Smooth muscle cell (in vitro differentiated cells): ENCODE measurements around the gene SEMA3B. TPM values are rescaled to one million over a fixed set of nuclear protein-coding genes. Genes with fewer than 3 reads are reported as not detected.

Experiments
- DNase-seq: peaks from one replicate; lab custom pipeline; 2025; ENCODE audit not compliant: unreplicated experiment; lab: John Stamatoyannopoulos, UW
- H2AFZ ChIP-seq: fragments of 200-600 bp; sonication (generic); 2 replicates; pipeline ENCODE4 v1.6.0; 2016; ENCODE audit warnings: antibody characterized with exemption, low read depth, mild to moderate bottlenecking
- H3F3A ChIP-seq: fragments of 200-600 bp; sonication (generic); 2 replicates; pipeline ENCODE4 v1.6.0; 2017; ENCODE audit warnings: antibody characterized with exemption, low read depth
- H3K27ac ChIP-seq: fragments of 200-600 bp; sonication (generic); 2 replicates; pipeline ENCODE4 v1.5.1; 2016; ENCODE audit warnings: low read depth, mild to moderate bottlenecking
- H3K27me3 ChIP-seq: fragments of 200-600 bp; sonication (generic); 2 replicates; pipeline ENCODE4 v1.6.1; 2016; ENCODE audit warnings: low read depth, mild to moderate bottlenecking
- H3K36me3 ChIP-seq: fragments of 200-600 bp; sonication (generic); 2 replicates; pipeline ENCODE4 v1.5.1; 2016; ENCODE audit warnings: low read depth
- H3K4me1 ChIP-seq: fragments of 200-600 bp; sonication (generic); 2 replicates; pipeline ENCODE4 v1.5.1; 2016; ENCODE audit warnings: low read depth
- H3K4me2 ChIP-seq: fragments of 200-600 bp; sonication (generic); 2 replicates; pipeline ENCODE4 v1.6.0; 2016; ENCODE audit warnings: mild to moderate bottlenecking
- H3K4me3 ChIP-seq: fragments of 200-600 bp; sonication (generic); 2 replicates; pipeline ENCODE4 v1.5.1; 2016; ENCODE audit warnings: mild to moderate bottlenecking
- H3K79me2 ChIP-seq: fragments of 200-600 bp; sonication (generic); 2 replicates; pipeline ENCODE4 v1.6.0; 2016; ENCODE audit warnings: low read depth, mild to moderate bottlenecking
- H3K9ac ChIP-seq: fragments of 200-600 bp; sonication (generic); 2 replicates; pipeline ENCODE4 v1.6.0; 2016; ENCODE audit warnings: low read depth
- H3K9me3 ChIP-seq: fragments of 200-600 bp; sonication (generic); replicated peaks from 2 replicates; pipeline ENCODE4 v1.5.1; 2016; ENCODE audit warnings: low read depth
- H4K20me1 ChIP-seq: fragments of 200-600 bp; sonication (generic); 2 replicates; pipeline ENCODE4 v1.6.0; 2016; ENCODE audit warnings: low read depth
- CTCF ChIP-seq: fragments of 200-600 bp; sonication (generic); IDR thresholded peaks from 2 replicates; pipeline ENCODE4 v1.5.1; 2017; ENCODE audit warnings: borderline replicate concordance, mild to moderate bottlenecking, antibody characterized with exemption; ENCODE audit not compliant: insufficient read depth, poor library complexity, severe bottlenecking
- WGBS: methylation state at CpG from one replicate; pipeline ENCODE4 v1.1.7; 2016; ENCODE audit warnings: low lambda C conversion rate; 5-methylcytosine and 5-hydroxymethylcytosine counted together
- polyA plus RNA-seq: library from polyadenylated mRNA; unstranded; fragments of >200 nt; fragmentation: Nextera tagmentation; extraction: Ambion mirVana; gene quantifications from 2 replicates; pipeline ENCODE4 v1.2.1, GENCODE V29; 2016
- total RNA-seq: library from RNA; depleted of rRNA; stranded (reverse); fragments of >200 nt; gene quantifications from 2 replicates; pipeline ENCODE4 v1.2.3, GENCODE V29; 2014

The SEMA3B gene
- total and polyA plus RNA-seq, 2 experiments from 2014 or later = 26.3 to 48.3 TPM

DNA sequence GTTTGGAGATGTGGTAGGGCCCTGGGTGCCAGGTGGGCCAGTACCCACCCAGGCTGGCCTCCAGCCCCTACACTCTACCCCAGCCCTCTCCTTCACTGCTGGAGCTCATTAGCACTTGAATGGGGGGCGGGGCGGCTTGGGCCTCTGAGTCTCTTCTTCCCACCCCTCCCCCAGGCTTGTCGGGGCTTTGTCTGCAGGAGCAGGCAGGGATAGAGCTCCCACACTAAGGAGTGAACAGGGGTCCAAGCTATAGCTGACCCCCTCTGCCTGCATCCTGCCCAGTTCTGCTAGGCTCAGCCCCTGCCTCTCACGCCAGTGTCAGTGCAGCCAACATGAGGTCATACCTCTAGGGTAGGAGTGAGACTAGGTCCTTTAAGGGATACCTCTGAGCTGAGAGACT is 27.8 kb upstream of the SEMA3B start:
- Histone ChIP-seq H3K27ac (peak overlapping the region; percentile 93), H3K4me3 (no peak overlapping the region), H3K36me3 (no peaks in the 10 kb centered on the region), H3K27me3 (no peaks in the 10 kb centered on the region), H3K9ac (no peak overlapping the region), H3K79me2 (peaks cover 99% of the 10 kb centered on the region), H4K20me1 (peaks cover 80% of the 10 kb centered on the region), H3K4me1 (peaks cover 59% of the 10 kb centered on the region), H2AFZ (no peak overlapping the region), H3F3A (peaks cover 23% of the 10 kb centered on the region), H3K9me3 (no peaks in the 10 kb centered on the region), H3K4me2 (peak overlapping the region; percentile 45)
- TF ChIP-seq CTCF = no peak
- DNase-seq = no peak
- 32% methylated on average over 2 of the region's 4 CpGs for WGBS

DNA sequence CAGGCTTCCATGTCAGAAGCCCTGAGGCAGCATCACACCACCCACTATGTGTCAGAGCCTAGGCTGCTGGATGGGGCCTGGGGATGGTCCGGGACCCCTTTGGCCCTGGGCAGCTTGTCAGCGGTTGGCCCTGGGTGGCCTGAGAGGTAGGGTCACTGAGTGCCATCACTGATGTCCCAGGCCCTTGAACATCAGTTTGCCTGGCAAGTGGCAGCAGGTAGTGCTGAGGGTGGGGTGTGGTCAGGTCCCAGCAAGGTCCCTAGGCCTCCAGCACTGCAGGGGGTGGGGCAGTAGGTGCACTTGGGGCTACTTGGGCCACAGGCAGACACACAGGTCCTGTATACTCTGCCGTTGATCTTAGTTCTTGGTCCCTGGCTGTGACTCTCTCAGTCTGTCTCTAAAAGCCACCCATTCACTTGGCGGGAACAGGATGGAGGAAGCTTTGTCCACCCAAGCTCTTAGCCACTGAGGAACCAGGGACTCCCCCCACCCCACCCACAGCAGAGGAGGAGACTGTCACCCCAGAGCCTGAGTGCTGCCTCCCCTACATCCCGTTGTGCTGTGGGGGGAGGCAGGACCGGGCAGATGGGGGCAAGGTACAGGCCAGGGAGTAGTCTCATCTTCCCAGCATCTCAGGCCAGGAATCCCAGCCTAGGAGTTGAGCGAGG is 27.1 kb upstream of the SEMA3B start:
- Histone ChIP-seq H3K4me1 (peaks cover 65% of the 10 kb centered on the region), H3K79me2 (peaks cover 93% of the 10 kb centered on the region), H4K20me1 (peaks cover 76% of the 10 kb centered on the region), H3K36me3 (no peaks in the 10 kb centered on the region), H3K4me2 (peak overlapping the region; percentile 45), H3K27me3 (no peaks in the 10 kb centered on the region), H3K4me3 (no peak overlapping the region), H2AFZ (no peak overlapping the region), H3K9ac (no peak overlapping the region), H3F3A (peaks cover 23% of the 10 kb centered on the region), H3K9me3 (no peaks in the 10 kb centered on the region), H3K27ac (peak overlapping the region; percentile 93)
- DNase-seq = no peak
- no peak for TF ChIP-seq CTCF
- WGBS = 80% methylated on average over 7 of the region's 7 CpGs

DNA sequence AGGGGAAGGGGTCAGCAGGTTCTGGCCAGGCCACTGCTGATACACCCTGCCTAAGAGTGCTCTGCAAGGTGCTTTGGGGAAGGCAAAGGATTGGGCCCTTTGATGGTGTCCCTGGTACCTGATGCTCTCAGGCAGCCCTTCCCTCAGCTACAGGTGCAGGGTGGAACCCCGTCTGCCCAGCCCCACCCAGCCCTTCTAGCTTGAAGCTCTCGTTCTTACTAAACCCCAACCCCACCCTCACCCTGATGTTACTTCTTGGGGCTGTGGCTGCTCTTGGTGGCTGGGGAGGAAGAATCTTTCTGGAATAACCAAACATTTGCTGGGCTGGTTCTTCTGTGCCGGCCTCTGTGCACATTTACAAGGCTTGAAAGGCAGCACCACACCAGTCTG is 26.6 kb upstream of the SEMA3B start:
- DNase-seq = no peak
- no peak overlapping the region for H3K4me3 ChIP-seq
- TF ChIP-seq CTCF = no peak
- peaks cover 23% of the 10 kb centered on the region for H3F3A ChIP-seq
- peak overlapping the region; percentile 93 for H3K27ac ChIP-seq
- H3K27me3 ChIP-seq = no peaks in the 10 kb centered on the region
- H3K4me1 ChIP-seq = peaks cover 70% of the 10 kb centered on the region
- no peak overlapping the region for H2AFZ ChIP-seq
- H3K4me2 ChIP-seq = no peak overlapping the region
- H3K9me3 ChIP-seq = no peaks in the 10 kb centered on the region
- peak overlapping the region; percentile 59 for H3K9ac ChIP-seq
- WGBS = 86% methylated on average over 2 of the region's 3 CpGs
- peaks cover 93% of the 10 kb centered on the region for H3K79me2 ChIP-seq
- H3K36me3 ChIP-seq = no peaks in the 10 kb centered on the region
- H4K20me1 ChIP-seq = peaks cover 76% of the 10 kb centered on the region
